GM12801 (cell line): ENCODE data around the gene KMT5B.

ENCODE experiments used
- CTCF ChIP-seq: IDR thresholded peaks from one replicate; pipeline ENCODE4 v1.5.1; 2011; ENCODE audit warnings: control low read depth; ENCODE audit not compliant: insufficient read length; ENCODE audit errors: extremely low read depth

The KMT5B gene

DNA sequence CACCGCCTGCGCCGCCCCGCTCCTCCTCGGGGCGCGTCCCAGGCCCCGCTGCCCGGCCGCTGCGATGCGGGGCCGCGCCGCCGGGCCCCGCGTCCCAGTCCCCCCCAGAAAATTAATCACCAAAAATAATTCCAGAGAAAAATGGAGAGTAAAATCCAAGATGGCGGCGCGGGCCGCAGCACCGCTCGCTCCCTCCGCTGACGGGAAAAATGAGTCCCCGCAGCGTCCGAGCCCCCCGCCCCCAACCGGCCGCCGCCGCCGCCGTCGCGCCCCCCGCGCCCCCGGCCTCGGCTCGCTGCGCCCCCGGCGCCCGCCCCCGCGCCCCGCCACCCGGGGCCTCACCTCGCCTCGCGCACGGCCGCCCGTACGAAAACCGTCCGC lies at the start of gene KMT5B:
Gene KMT5B (minus strand): TSS at position 162 of the 381 bp plus-strand sequence. CDS start 23,220 bp downstream, outside the sequence.
- no peak for TF ChIP-seq CTCF

DNA sequence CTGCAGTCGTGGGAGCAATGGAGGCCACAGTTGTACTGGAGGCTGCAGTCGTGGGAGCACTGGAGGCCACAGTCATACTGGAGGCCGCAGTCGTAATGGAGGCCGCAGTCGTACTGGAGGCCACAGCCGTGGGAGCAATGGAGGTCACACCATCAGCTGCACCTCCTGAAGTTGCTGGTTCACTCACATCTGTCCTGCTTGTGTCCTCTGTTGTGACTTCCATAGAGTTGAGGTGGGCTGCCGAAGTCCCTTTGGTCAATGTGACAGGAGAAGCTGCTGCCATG lies 49.4 kb upstream of the KMT5B start:
- no peak for TF ChIP-seq CTCF

GRCh38 chr11:68261749-68262543 lies 48.9 kb upstream of the KMT5B start:
- no peak for TF ChIP-seq CTCF

DNA sequence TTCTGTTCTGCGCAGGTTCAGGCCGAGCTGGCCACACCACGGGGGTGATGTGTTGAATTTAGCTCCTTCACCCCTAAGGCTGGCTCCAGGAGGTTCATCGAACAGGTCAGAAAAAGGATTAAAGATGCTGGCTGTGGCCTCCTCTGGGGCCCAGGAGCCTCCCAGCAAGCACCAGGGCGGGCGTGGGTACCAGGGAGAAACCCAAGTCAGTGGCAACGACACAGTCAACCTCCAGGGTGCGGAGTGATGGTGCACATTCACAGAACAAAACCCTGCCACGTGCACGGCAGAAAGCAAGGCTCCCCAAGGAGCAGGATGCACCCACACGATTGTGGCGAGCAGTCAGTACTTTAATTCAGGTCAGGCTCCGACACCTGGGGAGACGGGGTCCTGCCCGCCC lies 47.9 kb upstream of the KMT5B start:
- no peak for TF ChIP-seq CTCF

- TF ChIP-seq CTCF, result no peak
Observed at GRCh38 chr11:68260484-68260883, 47.4 kb upstream of the KMT5B start.

DNA sequence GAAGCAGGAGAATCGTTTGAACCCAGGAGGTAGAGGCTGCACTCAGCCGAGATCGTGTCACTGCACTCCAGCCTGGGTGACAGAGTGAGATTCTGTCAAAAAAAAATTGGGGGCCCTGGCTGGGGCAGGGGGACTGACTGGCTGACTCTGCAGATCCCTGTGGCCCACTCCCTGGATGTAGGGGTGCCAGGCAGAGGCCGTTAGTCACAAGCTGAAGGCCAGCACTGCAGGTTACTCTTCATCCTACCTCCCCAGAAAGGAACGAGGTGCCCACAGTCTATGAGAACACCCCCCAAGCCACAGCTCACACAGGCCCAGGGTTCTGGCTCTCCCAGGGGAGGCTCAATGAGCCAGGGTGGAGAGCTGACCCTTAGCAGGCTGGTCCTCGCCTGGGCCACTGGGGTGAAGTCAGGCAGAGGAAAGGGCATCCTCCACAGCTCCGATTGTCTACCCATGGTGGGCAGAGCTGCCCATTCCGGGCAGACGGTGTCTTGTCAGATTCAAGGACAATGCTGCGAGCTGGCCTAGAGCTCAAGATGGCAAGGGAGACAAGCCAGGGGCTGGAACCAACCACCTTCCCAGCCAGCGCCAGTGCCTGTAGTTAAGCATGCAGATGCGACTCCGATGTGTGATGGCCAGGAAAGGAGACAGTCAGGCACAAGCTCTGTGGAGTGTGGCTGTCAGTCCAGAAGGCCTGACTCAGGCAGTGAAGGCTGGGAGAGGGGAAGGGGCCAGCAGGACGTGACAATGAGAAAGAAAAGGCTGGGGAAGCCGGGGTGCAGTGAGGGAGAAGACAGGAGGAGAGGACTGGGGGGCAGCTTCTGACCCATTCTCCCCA lies 46.2 kb upstream of the KMT5B start:
- no peak for TF ChIP-seq CTCF

DNA sequence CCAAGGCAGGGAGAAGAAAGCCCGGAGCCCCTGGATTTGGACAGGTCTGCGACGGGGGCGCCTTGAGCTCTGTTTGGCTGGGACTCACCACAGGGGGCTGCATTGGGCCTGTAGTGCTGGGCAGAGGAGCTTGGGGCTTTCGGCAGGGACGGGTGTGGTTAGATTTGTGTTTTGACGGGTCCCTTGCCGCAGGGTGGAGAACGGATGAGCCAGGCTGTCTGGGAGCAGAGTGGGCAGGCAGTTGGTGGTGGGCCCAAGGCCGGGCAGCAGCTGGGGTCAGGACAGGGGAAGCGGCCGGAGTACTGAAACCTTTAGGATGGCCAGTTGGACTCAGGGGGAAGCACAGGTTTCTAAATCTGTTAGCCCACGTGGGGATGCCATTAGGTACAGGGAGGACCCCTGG lies 45.3 kb upstream of the KMT5B start:
- no peak for TF ChIP-seq CTCF
